HEK293 (cell line): ENCODE results near the gene TWF2.

ENCODE experiments used
- CTCF ChIP-seq: fragments of 450-650 bp; formaldehyde crosslinking; IDR thresholded peaks from 2 replicates; pipeline ENCODE4 v1.5.1; 2016; ENCODE audit warnings: missing biosample characterization, missing genetic modification characterization
- HOXA7 ChIP-seq: sonication (generic); formaldehyde crosslinking; IDR thresholded peaks from 2 replicates; pipeline ENCODE4 v1.8.1; 2022; ENCODE audit warnings: missing genetic modification reagents, borderline replicate concordance
- KLF10 ChIP-seq: fragments of 450-650 bp; IDR thresholded peaks from 2 replicates; pipeline ENCODE4 v1.5.1; 2018; ENCODE audit warnings: missing biosample characterization, mild to moderate bottlenecking, missing genetic modification characterization
- PBX3 ChIP-seq: sonication (generic); formaldehyde crosslinking; IDR thresholded peaks from 2 replicates; pipeline ENCODE4 v1.8.1; 2022; ENCODE audit warnings: mild to moderate bottlenecking, moderate library complexity, missing genetic modification reagents
- PRDM2 ChIP-seq: fragments of 450-650 bp; formaldehyde crosslinking; IDR thresholded peaks from 2 replicates; pipeline ENCODE4 v1.5.1; 2016; ENCODE audit warnings: missing biosample characterization, missing genetic modification characterization, borderline replicate concordance
- ZNF175 ChIP-seq: fragments of 450-650 bp; formaldehyde crosslinking; IDR thresholded peaks from 2 replicates; pipeline ENCODE4 v1.5.1; 2016; ENCODE audit warnings: missing biosample characterization, missing genetic modification characterization
- ZNF311 ChIP-seq: fragments of 450-650 bp; formaldehyde crosslinking; IDR thresholded peaks from 2 replicates; pipeline ENCODE4 v1.5.1; 2017; ENCODE audit warnings: missing biosample characterization, missing genetic modification characterization, borderline replicate concordance
- ZNF324 ChIP-seq: fragments of 450-650 bp; formaldehyde crosslinking; IDR thresholded peaks from 2 replicates; pipeline ENCODE4 v1.5.1; 2016; ENCODE audit warnings: missing biosample characterization, missing genetic modification characterization
- ZNF391 ChIP-seq: fragments of 450-650 bp; formaldehyde crosslinking; IDR thresholded peaks from 2 replicates; pipeline ENCODE4 v1.5.1; 2016; ENCODE audit warnings: low read depth, missing biosample characterization, missing genetic modification characterization, borderline replicate concordance
- ZNF404 ChIP-seq: fragments of 450-650 bp; formaldehyde crosslinking; IDR thresholded peaks from 2 replicates; pipeline ENCODE4 v1.5.1; 2017; ENCODE audit warnings: missing biosample characterization, missing genetic modification characterization
- ZNF747 ChIP-seq: fragments of 450-650 bp; formaldehyde crosslinking; IDR thresholded peaks from 2 replicates; pipeline ENCODE4 v1.5.1; 2016; ENCODE audit warnings: missing biosample characterization, missing genetic modification characterization
- TF ChIP-seq, protein P1 (sequence below): IDR thresholded peaks from 2 replicates; pipeline ENCODE4 v1.6.1; 2011; ENCODE audit warnings: mild to moderate bottlenecking, low read depth, low read length, borderline replicate concordance

DNA sequence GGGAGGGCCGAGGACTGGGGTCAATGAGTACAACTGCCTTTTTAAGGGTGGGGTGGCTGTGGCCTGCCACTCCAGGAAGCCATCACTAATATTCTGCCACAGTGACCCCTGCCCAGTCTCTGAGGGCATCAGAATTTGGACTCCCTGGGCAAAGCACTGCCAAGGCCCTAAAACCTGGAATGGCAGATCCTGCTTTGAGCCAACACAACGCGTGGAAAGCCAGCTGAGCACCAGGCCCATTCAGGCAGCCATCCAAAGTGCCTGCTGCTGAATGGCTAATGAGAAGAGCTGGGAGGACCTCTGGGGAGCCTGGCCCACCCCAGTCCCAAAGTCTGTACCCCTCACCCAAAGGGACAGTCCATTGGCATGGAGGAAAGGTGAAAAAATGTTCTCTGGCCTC, 5.0 kb downstream of the TWF2 start:
- TF ChIP-seq ZNF311 (tag by site-specific recombination) = no peak
- no peak for TF ChIP-seq ZNF391 (tag by site-specific recombination)
- TF ChIP-seq CTCF (tag by site-specific recombination) = no peak
- no peak for TF ChIP-seq ZNF324
- no peak for TF ChIP-seq PBX3 (CRISPR knock-in tag)
- TF ChIP-seq ZNF404 = no peak
- no peak for TF ChIP-seq ZNF175 (tag by site-specific recombination)
- no peak for TF ChIP-seq HOXA7 (CRISPR knock-in tag)
- no peak for TF ChIP-seq PRDM2
- no peak for TF ChIP-seq KLF10 (tag by site-specific recombination)
- no peak for TF ChIP-seq ZNF747 (tag by site-specific recombination)
- TF ChIP-seq, protein P1, sequence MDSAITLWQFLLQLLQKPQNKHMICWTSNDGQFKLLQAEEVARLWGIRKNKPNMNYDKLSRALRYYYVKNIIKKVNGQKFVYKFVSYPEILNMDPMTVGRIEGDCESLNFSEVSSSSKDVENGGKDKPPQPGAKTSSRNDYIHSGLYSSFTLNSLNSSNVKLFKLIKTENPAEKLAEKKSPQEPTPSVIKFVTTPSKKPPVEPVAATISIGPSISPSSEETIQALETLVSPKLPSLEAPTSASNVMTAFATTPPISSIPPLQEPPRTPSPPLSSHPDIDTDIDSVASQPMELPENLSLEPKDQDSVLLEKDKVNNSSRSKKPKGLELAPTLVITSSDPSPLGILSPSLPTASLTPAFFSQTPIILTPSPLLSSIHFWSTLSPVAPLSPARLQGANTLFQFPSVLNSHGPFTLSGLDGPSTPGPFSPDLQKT = no peak
